ENCODE results near the gene P4HB. TPM values are rescaled to one million over a fixed set of nuclear protein-coding genes. Genes with fewer than 3 reads are reported as not detected.
A peak's percentile ranks its signal among the peaks of the same experiment; 100 is the strongest.

The P4HB gene
- total and polyA plus RNA-seq, 3 donors from 2014 or later = 205 to 230 (median 213) TPM

GRCh38 chr17:81802048-81802758 lies 58.1 kb downstream of the P4HB start:
- H3K9me3 ChIP-seq = no peaks in the 10 kb centered on the region
- no peaks in the 10 kb centered on the region for H3K27me3 ChIP-seq
- H3K27ac ChIP-seq = no peak overlapping the region
- DNase-seq = no peak
- intact Hi-C loops (cut with DNase I; ENCODE audit: low total_unique reads) = no loop called here
- H3K36me3 ChIP-seq (ENCODE audit: low read depth, missing control alignments) = no peaks in the 10 kb centered on the region
- no peak for TF ChIP-seq CTCF (IDR thresholded peaks at IDR 0.05)
- no peak for TF ChIP-seq POLR2A (IDR thresholded peaks at IDR 0.05)
- H3K4me1 ChIP-seq = no peaks in the 10 kb centered on the region
- H3K4me3 ChIP-seq = no peak overlapping the region
- WGBS, 2 donors = 80 to 86% methylated on average over 9 of the region's 9 CpGs

DNA sequence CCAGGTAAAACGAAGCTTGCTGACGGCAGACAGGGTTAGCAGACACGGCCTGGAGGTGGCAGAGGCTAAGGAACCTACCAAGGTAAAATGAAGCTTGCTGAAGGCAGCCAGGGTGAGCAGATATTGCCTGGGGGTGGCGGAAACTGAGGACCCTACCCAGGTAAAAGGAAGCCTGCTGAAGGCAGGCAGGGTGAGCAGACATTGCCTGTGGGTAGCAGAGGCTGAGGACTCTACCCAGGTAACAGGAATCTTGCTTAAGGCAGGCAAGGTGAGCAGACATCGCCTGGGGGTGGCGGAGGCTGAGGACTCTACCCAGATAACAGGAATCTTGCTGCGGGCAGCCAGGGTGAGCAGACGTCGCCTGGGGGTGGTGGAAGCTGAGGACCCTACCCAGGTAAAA lies 59.0 kb downstream of the P4HB start:
- Histone ChIP-seq H3K4me1 (no peaks in the 10 kb centered on the region), H3K27me3 (no peaks in the 10 kb centered on the region), H3K27ac (no peak overlapping the region), H3K4me3 (no peak overlapping the region), H3K9me3 (no peaks in the 10 kb centered on the region), H3K36me3 (ENCODE audit: low read depth, missing control alignments) (no peaks in the 10 kb centered on the region)
- WGBS, 2 donors = 88 to 91% methylated on average over 9 of the region's 9 CpGs
- DNase-seq = no peak
- intact Hi-C loops (cut with DNase I; ENCODE audit: low total_unique reads) = no loop called here
- TF ChIP-seq CTCF (IDR thresholded peaks at IDR 0.05) (no peak), POLR2A (IDR thresholded peaks at IDR 0.05) (no peak)

- TF ChIP-seq CTCF (IDR thresholded peaks at IDR 0.05) = no peak
- TF ChIP-seq POLR2A (IDR thresholded peaks at IDR 0.05) = no peak
- H3K4me3 ChIP-seq = no peak overlapping the region
- DNase-seq = peak; percentile 54
- H3K9me3 ChIP-seq = no peaks in the 10 kb centered on the region
- H3K36me3 ChIP-seq (ENCODE audit: low read depth, missing control alignments) = no peaks in the 10 kb centered on the region
- H3K4me1 ChIP-seq = no peaks in the 10 kb centered on the region
- H3K27me3 ChIP-seq = no peaks in the 10 kb centered on the region
- WGBS, 2 donors = 39 to 44% methylated on average over 5 to 8 of the region's 8 CpGs
- H3K27ac ChIP-seq = no peak overlapping the region
- intact Hi-C loops (cut with DNase I; ENCODE audit: low total_unique reads) = no loop called here
Observed at GRCh38 chr17:81794509-81794908, 65.8 kb downstream of the P4HB start.

DNA sequence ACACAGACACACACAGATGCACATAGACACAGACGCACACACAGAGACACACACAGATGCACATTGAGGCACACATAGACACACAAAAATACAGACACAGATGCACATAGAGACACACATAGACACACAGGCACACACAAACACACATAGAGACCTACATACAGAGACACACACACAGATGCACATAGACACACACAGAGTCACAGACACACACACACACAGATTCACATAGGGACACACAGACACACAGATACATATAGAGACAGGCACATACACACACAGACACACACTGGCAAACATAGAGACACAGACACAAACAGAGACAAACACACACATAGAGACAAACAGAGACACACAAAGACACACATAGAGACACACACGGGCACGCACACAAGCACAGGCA lies 66.3 kb downstream of the P4HB start:
- WGBS, 2 donors = 86 to 88% methylated on average over 3 of the region's 3 CpGs
- H3K27ac ChIP-seq = no peak overlapping the region
- H3K27me3 ChIP-seq = no peaks in the 10 kb centered on the region
- TF ChIP-seq CTCF (IDR thresholded peaks at IDR 0.05) (no peak), POLR2A (IDR thresholded peaks at IDR 0.05) (no peak)
- H3K4me1 ChIP-seq = no peaks in the 10 kb centered on the region
- no peaks in the 10 kb centered on the region for H3K36me3 ChIP-seq (ENCODE audit: low read depth, missing control alignments)
- DNase-seq = no peak
- no peak overlapping the region for H3K4me3 ChIP-seq
- intact Hi-C loops (cut with DNase I; ENCODE audit: low total_unique reads) = no loop called here
- no peaks in the 10 kb centered on the region for H3K9me3 ChIP-seq

Other genes with a start within 250 kb of the P4HB start
Only the 30 nearest of the 31 such genes appear.
- gene NPLOC4, start 223.4 kb downstream of the P4HB start, total RNA-seq = 100 to 1,000 TPM; 106 to 130 TPM
- gene NPLOC4, start 223.4 kb downstream of the P4HB start, polyA plus RNA-seq (ENCODE audit: insufficient read depth, low read depth, low replicate concordance) = 122 TPM
- gene TSPAN10, start 223.3 kb downstream of the P4HB start, total RNA-seq = 1 to 10 TPM; 1.2 to 1.3 TPM
- gene TSPAN10, start 223.3 kb downstream of the P4HB start, polyA plus RNA-seq (ENCODE audit: insufficient read depth, low read depth, low replicate concordance) = 3.1 TPM
- gene PDE6G, start 204.0 kb downstream of the P4HB start, total RNA-seq = 1 to 10 TPM in 1 of 2 donors, under 1 TPM in 1; 0.56 to 1.0 TPM
- gene PDE6G, start 204.0 kb downstream of the P4HB start, polyA plus RNA-seq (ENCODE audit: insufficient read depth, low read depth, low replicate concordance) = 4.9 TPM
- gene OXLD1, start 193.9 kb downstream of the P4HB start, total RNA-seq = 10 to 100 TPM; 40.9 to 48.3 TPM
- gene OXLD1, start 193.9 kb downstream of the P4HB start, polyA plus RNA-seq (ENCODE audit: insufficient read depth, low read depth, low replicate concordance) = 45.2 TPM
- 10 to 100 TPM; 19.0 to 19.9 TPM for gene CCDC137, start 193.8 kb downstream of the P4HB start, total RNA-seq
- gene CCDC137, start 193.8 kb downstream of the P4HB start, polyA plus RNA-seq (ENCODE audit: insufficient read depth, low read depth, low replicate concordance) = 18.6 TPM
- gene ARL16, start 176.7 kb downstream of the P4HB start, total RNA-seq = 10 to 100 TPM; 35.7 to 44.2 TPM
- 55.8 TPM for gene ARL16, start 176.7 kb downstream of the P4HB start, polyA plus RNA-seq (ENCODE audit: insufficient read depth, low read depth, low replicate concordance)
- gene HGS, start 176.5 kb downstream of the P4HB start, total RNA-seq = 100 to 1,000 TPM; 154 to 160 TPM
- gene HGS, start 176.5 kb downstream of the P4HB start, polyA plus RNA-seq (ENCODE audit: insufficient read depth, low read depth, low replicate concordance) = 182 TPM
- gene MRPL12, start 157.2 kb downstream of the P4HB start, total RNA-seq = 10 to 100 TPM; 57.2 to 58.0 TPM
- 54.7 TPM for gene MRPL12, start 157.2 kb downstream of the P4HB start, polyA plus RNA-seq (ENCODE audit: insufficient read depth, low read depth, low replicate concordance)
- 10 to 100 TPM; 30.0 to 42.0 TPM for gene SLC25A10, start 148.3 kb downstream of the P4HB start, total RNA-seq
- gene SLC25A10, start 148.3 kb downstream of the P4HB start, polyA plus RNA-seq (ENCODE audit: insufficient read depth, low read depth, low replicate concordance) = 51.4 TPM
- gene GCGR, start 56.4 kb downstream of the P4HB start, total RNA-seq = 1 to 10 TPM; 1.3 to 1.5 TPM
- gene GCGR, start 56.4 kb downstream of the P4HB start, polyA plus RNA-seq (ENCODE audit: insufficient read depth, low read depth, low replicate concordance) = 0.88 TPM
- 100 to 1,000 TPM; 160 to 181 TPM for gene MCRIP1, start 27.2 kb downstream of the P4HB start, total RNA-seq
- 206 TPM for gene MCRIP1, start 27.2 kb downstream of the P4HB start, polyA plus RNA-seq (ENCODE audit: insufficient read depth, low read depth, low replicate concordance)
- 1 to 10 TPM; 1.6 to 1.9 TPM for gene PPP1R27, start 25.5 kb downstream of the P4HB start, total RNA-seq
- gene PPP1R27, start 25.5 kb downstream of the P4HB start, polyA plus RNA-seq (ENCODE audit: insufficient read depth, low read depth, low replicate concordance) = 7.5 TPM
- 100 to 1,000 TPM; 135 to 161 TPM for gene ARHGDIA, start 10.8 kb upstream of the P4HB start, total RNA-seq
- 201 TPM for gene ARHGDIA, start 10.8 kb upstream of the P4HB start, polyA plus RNA-seq (ENCODE audit: insufficient read depth, low read depth, low replicate concordance)
- 100 to 1,000 TPM; 114 to 124 TPM for gene ALYREF, start 31.1 kb upstream of the P4HB start, total RNA-seq
- 140 TPM for gene ALYREF, start 31.1 kb upstream of the P4HB start, polyA plus RNA-seq (ENCODE audit: insufficient read depth, low read depth, low replicate concordance)
- 100 to 1,000 TPM; 191 to 198 TPM for gene ANAPC11, start 31.2 kb upstream of the P4HB start, total RNA-seq
- gene ANAPC11, start 31.2 kb upstream of the P4HB start, polyA plus RNA-seq (ENCODE audit: insufficient read depth, low read depth, low replicate concordance) = 195 TPM
- 10 to 100 TPM; 22.7 to 27.3 TPM for gene NPB, start 41.7 kb upstream of the P4HB start, total RNA-seq
- gene NPB, start 41.7 kb upstream of the P4HB start, polyA plus RNA-seq (ENCODE audit: insufficient read depth, low read depth, low replicate concordance) = 1.8 TPM
- 100 to 1,000 TPM; 171 to 438 TPM for gene PCYT2, start 50.9 kb upstream of the P4HB start, total RNA-seq
- 488 TPM for gene PCYT2, start 50.9 kb upstream of the P4HB start, polyA plus RNA-seq (ENCODE audit: insufficient read depth, low read depth, low replicate concordance)
- gene SIRT7, start 57.6 kb upstream of the P4HB start, total RNA-seq = 10 to 100 TPM; 48.4 to 59.3 TPM
- gene SIRT7, start 57.6 kb upstream of the P4HB start, polyA plus RNA-seq (ENCODE audit: insufficient read depth, low read depth, low replicate concordance) = 34.1 TPM
- 10 to 100 TPM; 31.7 to 36.9 TPM for gene MAFG, start 67.2 kb upstream of the P4HB start, total RNA-seq
- gene MAFG, start 67.2 kb upstream of the P4HB start, polyA plus RNA-seq (ENCODE audit: insufficient read depth, low read depth, low replicate concordance) = 21.8 TPM
- gene PYCR1, start 76.8 kb upstream of the P4HB start, total RNA-seq = 10 to 100 TPM; 13.8 to 19.2 TPM
- 28.9 TPM for gene PYCR1, start 76.8 kb upstream of the P4HB start, polyA plus RNA-seq (ENCODE audit: insufficient read depth, low read depth, low replicate concordance)
- under 1 TPM; 0.16 to 0.25 TPM for gene MYADML2, start 86.7 kb upstream of the P4HB start, total RNA-seq
- 0.57 TPM for gene MYADML2, start 86.7 kb upstream of the P4HB start, polyA plus RNA-seq (ENCODE audit: insufficient read depth, low read depth, low replicate concordance)
- gene NOTUM, start 100.7 kb upstream of the P4HB start, total RNA-seq = 10 to 100 TPM in 1 of 2 donors, 1 to 10 TPM in 1; 9.5 to 13.2 TPM
- gene NOTUM, start 100.7 kb upstream of the P4HB start, polyA plus RNA-seq (ENCODE audit: insufficient read depth, low read depth, low replicate concordance) = 5.1 TPM
- gene ASPSCR1, start 117.1 kb upstream of the P4HB start, total RNA-seq = 10 to 100 TPM; 46.2 to 49.7 TPM
- gene ASPSCR1, start 117.1 kb upstream of the P4HB start, polyA plus RNA-seq (ENCODE audit: insufficient read depth, low read depth, low replicate concordance) = 40.5 TPM
- gene CENPX, start 162.3 kb upstream of the P4HB start, total RNA-seq = 10 to 100 TPM; 43.5 to 51.8 TPM
- gene CENPX, start 162.3 kb upstream of the P4HB start, polyA plus RNA-seq (ENCODE audit: insufficient read depth, low read depth, low replicate concordance) = 43.0 TPM
- 10 to 100 TPM; 10.7 to 12.8 TPM for gene LRRC45, start 162.8 kb upstream of the P4HB start, total RNA-seq
- 5.7 TPM for gene LRRC45, start 162.8 kb upstream of the P4HB start, polyA plus RNA-seq (ENCODE audit: insufficient read depth, low read depth, low replicate concordance)
- gene RAC3, start 171.1 kb upstream of the P4HB start, total RNA-seq = 100 to 1,000 TPM in 1 of 2 donors, 10 to 100 TPM in 1; 74.3 to 102 TPM
- gene RAC3, start 171.1 kb upstream of the P4HB start, polyA plus RNA-seq (ENCODE audit: insufficient read depth, low read depth, low replicate concordance) = 42.3 TPM
- 100 to 1,000 TPM; 134 to 188 TPM for gene DCXR, start 177.2 kb upstream of the P4HB start, total RNA-seq
- 109 TPM for gene DCXR, start 177.2 kb upstream of the P4HB start, polyA plus RNA-seq (ENCODE audit: insufficient read depth, low read depth, low replicate concordance)
- gene RFNG, start 191.3 kb upstream of the P4HB start, total RNA-seq = 100 to 1,000 TPM in 1 of 2 donors, 10 to 100 TPM in 1; 73.3 to 102 TPM
- 50.5 TPM for gene RFNG, start 191.3 kb upstream of the P4HB start, polyA plus RNA-seq (ENCODE audit: insufficient read depth, low read depth, low replicate concordance)
- gene GPS1, start 191.4 kb upstream of the P4HB start, total RNA-seq = 100 to 1,000 TPM; 170 to 190 TPM
- 178 TPM for gene GPS1, start 191.4 kb upstream of the P4HB start, polyA plus RNA-seq (ENCODE audit: insufficient read depth, low read depth, low replicate concordance)
- 100 to 1,000 TPM; 117 to 132 TPM for gene DUS1L, start 205.3 kb upstream of the P4HB start, total RNA-seq
- 127 TPM for gene DUS1L, start 205.3 kb upstream of the P4HB start, polyA plus RNA-seq (ENCODE audit: insufficient read depth, low read depth, low replicate concordance)